Activated naive CD4-positive, alpha-beta T cell treated with anti-CD3 and anti-CD28 coated beads for 36 hours (primary cell): ENCODE data around the gene ZNF346. TPM values are rescaled to one million over a fixed set of nuclear protein-coding genes. Genes with fewer than 3 reads are reported as not detected.
"Not testable (repeated sequence)": the region's sequence is repeated elsewhere in the genome, so short reads cannot be mapped to it uniquely, and the experiment has no call there.

Source experiments
- CTCF ChIA-PET: fragments of 350-600 bp; sonication (Branson Sonifier 250); formaldehyde crosslinking; loops from one replicate; lab custom pipeline; 2021; ENCODE audit warnings: antibody characterized with exemption; lab: Charles Lee
- DNase-seq: peaks from one replicate; pipeline ENCODE4 v3.0.0-alpha.2; 2020
- H3K27ac Mint-ChIP-seq: one replicate; pipeline ENCODE4 v1.8.0; 2021; ENCODE audit warnings: mild to moderate bottlenecking, mixed read lengths
- H3K27me3 Mint-ChIP-seq: one replicate; pipeline ENCODE4 v1.8.0; 2021; ENCODE audit warnings: low read depth, mixed read lengths
- H3K36me3 Mint-ChIP-seq: one replicate; pipeline ENCODE4 v1.8.0; 2021; ENCODE audit warnings: low read depth, mixed read lengths
- H3K4me1 Mint-ChIP-seq: one replicate; pipeline ENCODE4 v1.8.0; 2021; ENCODE audit warnings: low read depth, mixed read lengths
- H3K4me3 Mint-ChIP-seq: one replicate; pipeline ENCODE4 v1.8.0; 2021; ENCODE audit warnings: mild to moderate bottlenecking, moderate library complexity, mixed read lengths
- H3K9me3 Mint-ChIP-seq: one replicate; pipeline ENCODE4 v1.8.0; 2021; ENCODE audit warnings: mixed read lengths
- intact Hi-C: fragments of 100-400 bp; cut with micrococcal nuclease; formaldehyde crosslinking; loops from one replicate; pipeline ENCODE4 v1.15.1; 2023
- total RNA-seq, 2 experiments: library from RNA; stranded (reverse); gene quantifications; one replicate each; pipeline ENCODE4 v1.2.3, GENCODE V29; 2021

The ZNF346 gene
- total RNA-seq, 2 experiments from 2014 or later = 13.4 to 15.1 TPM

GRCh38 chr5:177043958-177044357, 21.5 kb downstream of the ZNF346 start:
- Mint-ChIP-seq H3K4me1 (peaks cover 3% of the 10 kb centered on the region), H3K4me3 (no peak overlapping the region), H3K27me3 (no peaks in the 10 kb centered on the region), H3K9me3 (no peaks in the 10 kb centered on the region), H3K27ac (no peak overlapping the region), H3K36me3 (peaks cover 18% of the 10 kb centered on the region)
- intact Hi-C loops = no loop called here
- CTCF ChIA-PET = interaction anchor here (1.1 to 1.2 kb wide), 3 partner anchors 25 to 383 kb away, joined by 3 to 4 read pairs (median 4); partner anchors contain the start of gene UIMC1
- no peak for DNase-seq

- H3K4me1 Mint-ChIP-seq = peaks cover 3% of the 10 kb centered on the region
- DNase-seq = no peak
- H3K4me3 Mint-ChIP-seq = no peak overlapping the region
- H3K27me3 Mint-ChIP-seq = no peaks in the 10 kb centered on the region
- H3K36me3 Mint-ChIP-seq = peaks cover 21% of the 10 kb centered on the region
- no peaks in the 10 kb centered on the region for H3K9me3 Mint-ChIP-seq
- intact Hi-C loops = no loop called here
- H3K27ac Mint-ChIP-seq = no peak overlapping the region
- CTCF ChIA-PET = interaction anchor here (0.6 to 1.2 kb wide), 3 partner anchors 17 to 384 kb away, joined by 3 to 4 read pairs (median 3); partner anchors contain the start of gene UIMC1
Measured at GRCh38 chr5:177044641-177045040, 22.1 kb downstream of the ZNF346 start.

GRCh38 chr5:177045631-177046030, 23.1 kb downstream of the ZNF346 start:
- CTCF ChIA-PET = no interaction called here
- peaks cover 23% of the 10 kb centered on the region for H3K36me3 Mint-ChIP-seq

GRCh38 chr5:177048531-177048930, 26.0 kb downstream of the ZNF346 start:
- H3K27ac Mint-ChIP-seq, H3K4me1 Mint-ChIP-seq, H3K4me3 Mint-ChIP-seq, intact Hi-C loops, H3K9me3 Mint-ChIP-seq, DNase-seq, CTCF ChIA-PET, H3K27me3 Mint-ChIP-seq: not testable (repeated sequence)
- peaks cover 28% of the 10 kb centered on the region for H3K36me3 Mint-ChIP-seq

More at GRCh38 chr5:177045631-177046030, 23.1 kb downstream of the ZNF346 start:
- no peaks in the 10 kb centered on the region for H3K9me3 Mint-ChIP-seq
- no peak overlapping the region for H3K27ac Mint-ChIP-seq
- intact Hi-C loops = no loop called here
- H3K4me3 Mint-ChIP-seq = no peak overlapping the region
- no peak for DNase-seq
- H3K27me3 Mint-ChIP-seq = no peaks in the 10 kb centered on the region
- no peaks in the 10 kb centered on the region for H3K4me1 Mint-ChIP-seq

GRCh38 chr5:177049285-177049684, 26.8 kb downstream of the ZNF346 start:
- DNase-seq = peak; percentile 22
- Mint-ChIP-seq H3K4me1 (no peaks in the 10 kb centered on the region), H3K9me3 (no peaks in the 10 kb centered on the region), H3K4me3 (no peak overlapping the region), H3K36me3 (peaks cover 21% of the 10 kb centered on the region), H3K27me3 (no peaks in the 10 kb centered on the region), H3K27ac (no peak overlapping the region)
- CTCF ChIA-PET = no interaction called here
- intact Hi-C loops = no loop called here

- no peaks in the 10 kb centered on the region for H3K4me1 Mint-ChIP-seq
- H3K4me3 Mint-ChIP-seq = no peak overlapping the region
- DNase-seq = no peak
- no peaks in the 10 kb centered on the region for H3K27me3 Mint-ChIP-seq
- H3K36me3 Mint-ChIP-seq = peaks cover 11% of the 10 kb centered on the region
- no peak overlapping the region for H3K27ac Mint-ChIP-seq
- CTCF ChIA-PET = interaction anchor here (0.7 kb wide), 1 partner anchor 272 kb away, joined by 4 read pairs; no protein-coding TSS in a partner anchor
- H3K9me3 Mint-ChIP-seq = no peaks in the 10 kb centered on the region
- intact Hi-C loops = no loop called here
Measured at GRCh38 chr5:177064500-177065277, 42.2 kb downstream of the ZNF346 start.

GRCh38 chr5:177065491-177065890, 43.0 kb downstream of the ZNF346 start:
- H3K27me3 Mint-ChIP-seq = no peaks in the 10 kb centered on the region
- intact Hi-C loops = no loop called here
- no peak overlapping the region for H3K27ac Mint-ChIP-seq
- peaks cover 10% of the 10 kb centered on the region for H3K36me3 Mint-ChIP-seq
- CTCF ChIA-PET = interaction anchor here (0.7 kb wide), 2 partner anchors 8 to 273 kb away, joined by 4 read pairs; no protein-coding TSS in a partner anchor
- no peak for DNase-seq
- H3K4me3 Mint-ChIP-seq = no peak overlapping the region
- H3K9me3 Mint-ChIP-seq = no peaks in the 10 kb centered on the region
- H3K4me1 Mint-ChIP-seq = no peaks in the 10 kb centered on the region

GRCh38 chr5:177066224-177066623, 43.7 kb downstream of the ZNF346 start:
- H3K27me3 Mint-ChIP-seq = no peaks in the 10 kb centered on the region
- no peak overlapping the region for H3K4me3 Mint-ChIP-seq
- no peaks in the 10 kb centered on the region for H3K9me3 Mint-ChIP-seq
- CTCF ChIA-PET = interaction anchor here (2.2 kb wide), 1 partner anchor 22 kb away, joined by 9 read pairs; no protein-coding TSS in a partner anchor
- H3K4me1 Mint-ChIP-seq = no peaks in the 10 kb centered on the region
- no peak for DNase-seq
- intact Hi-C loops = no loop called here
- H3K36me3 Mint-ChIP-seq = peaks cover 10% of the 10 kb centered on the region
- no peak overlapping the region for H3K27ac Mint-ChIP-seq

GRCh38 chr5:177067503-177067902, 45.0 kb downstream of the ZNF346 start:
- Mint-ChIP-seq H3K4me3 (no peak overlapping the region), H3K27me3 (no peaks in the 10 kb centered on the region), H3K27ac (no peak overlapping the region)

GRCh38 chr5:177070536-177071191, 48.2 kb downstream of the ZNF346 start:
- DNase-seq = no peak
- CTCF ChIA-PET = interaction anchor here (0.7 to 8.0 kb wide), 10 partner anchors 9 to 410 kb away, joined by 3 to 85 read pairs (median 6); partner anchors contain the start of gene FGFR4
- Mint-ChIP-seq H3K4me3 (no peak overlapping the region), H3K27me3 (no peaks in the 10 kb centered on the region), H3K9me3 (no peaks in the 10 kb centered on the region), H3K27ac (no peak overlapping the region), H3K36me3 (peaks cover 1% of the 10 kb centered on the region), H3K4me1 (peaks cover 3% of the 10 kb centered on the region)
- intact Hi-C loops = no loop called here

More at GRCh38 chr5:177067503-177067902, 45.0 kb downstream of the ZNF346 start:
- Mint-ChIP-seq H3K9me3 (no peaks in the 10 kb centered on the region), H3K4me1 (peaks cover 3% of the 10 kb centered on the region), H3K36me3 (peaks cover 7% of the 10 kb centered on the region)
- intact Hi-C loops = no loop called here
- no peak for DNase-seq
- CTCF ChIA-PET = interaction anchor here (2.2 to 8.0 kb wide), 2 partner anchors 20 to 45 kb away, joined by 9 to 85 read pairs; no protein-coding TSS in a partner anchor

- peaks cover 3% of the 10 kb centered on the region for H3K4me1 Mint-ChIP-seq
- no peaks in the 10 kb centered on the region for H3K9me3 Mint-ChIP-seq
- no peak overlapping the region for H3K27ac Mint-ChIP-seq
- no peaks in the 10 kb centered on the region for H3K27me3 Mint-ChIP-seq
- CTCF ChIA-PET = interaction anchor here (0.6 to 8.0 kb wide), 26 partner anchors 8 to 486 kb away, joined by 3 to 85 read pairs (median 4); partner anchors contain the start of genes FGFR4 and ZNF346
- H3K36me3 Mint-ChIP-seq = peaks cover 1% of the 10 kb centered on the region
- intact Hi-C loops = loop anchor here (1.0 kb wide), 1 partner anchor 40 kb away; no protein-coding TSS in a partner anchor
- peak; percentile 87 for DNase-seq
- H3K4me3 Mint-ChIP-seq = no peak overlapping the region
Measured at GRCh38 chr5:177071666-177072385, 49.3 kb downstream of the ZNF346 start.

- no peaks in the 10 kb centered on the region for H3K9me3 Mint-ChIP-seq
- no peaks in the 10 kb centered on the region for H3K4me1 Mint-ChIP-seq
- no peaks in the 10 kb centered on the region for H3K27me3 Mint-ChIP-seq
- no peak for DNase-seq
- peaks cover 1% of the 10 kb centered on the region for H3K36me3 Mint-ChIP-seq
- no peak overlapping the region for H3K4me3 Mint-ChIP-seq
- H3K27ac Mint-ChIP-seq = no peak overlapping the region
- intact Hi-C loops = no loop called here
- CTCF ChIA-PET = no interaction called here
Measured at GRCh38 chr5:177077335-177077734, 54.8 kb downstream of the ZNF346 start.
